HepG2 (cell line): Measurements from ENCODE around the gene SLC25A22. TPM values are rescaled to one million over a fixed set of nuclear protein-coding genes. Genes with fewer than 3 reads are reported as not detected.

Experiments used
- ATAC-seq: fragments of 200-7000 bp; cut with Tn5 transposase; 3 replicates; pipeline ENCODE4 v1.9.1; 2020; ENCODE audit warnings: mild to moderate bottlenecking, moderate library complexity
- BruUV-seq: library from RNA; stranded (reverse); fragments of 400-500 nt; replicated peaks from 2 replicates; lab custom pipeline; 2021; lab: Mats Ljungman, UMichigan
- CTCF ChIA-PET: fragments of 300-600 bp; formaldehyde crosslinking; extraction: SDS; loops from one replicate; lab custom pipeline; 2021; ENCODE audit warnings: low total read pairs, inconsistent platforms, low intra/inter-chr PET ratio; lab: Yijun Ruan, JAX
- POLR2A ChIA-PET: fragments of 350-600 bp; sonication (Branson Sonifier 250); formaldehyde crosslinking; loops from one replicate; lab custom pipeline; 2020; ENCODE audit warnings: antibody characterized with exemption, inconsistent platforms; lab: Yijun Ruan, JAX
- DNase-seq: peaks from one replicate; pipeline ENCODE4 v3.0.0-alpha.2; 2015; ENCODE audit warnings: low spot score
- FAIRE-seq: peaks from 3 replicates; lab custom pipeline; 2011; peaks lifted over from hg19 to GRCh38; lab: Jason Lieb, UNC
- H2AFZ ChIP-seq: one replicate; pipeline ENCODE4 v1.6.1; 2011; ENCODE audit warnings: low read length, inconsistent platforms
- H3K27ac ChIP-seq: fragments of 300-600 bp; 3 replicates; pipeline ENCODE4 v1.8.0; 2011; ENCODE audit warnings: mixed run types, mild to moderate bottlenecking, mixed read lengths, low read length, inconsistent platforms; ENCODE audit not compliant: insufficient read depth; ENCODE audit errors: extremely low read length
- H3K27me3 ChIP-seq, 2 experiments: fragments of 200-600 bp in 1 of 2; 2 replicates in 1 of 2; 3 replicates in 1 of 2; pipeline versions ENCODE4 v1.6.0 to v1.8.0; 2011; ENCODE audit warnings: low read length in 2 of 2, mild to moderate bottlenecking in 2 of 2, moderate library complexity in 2 of 2, inconsistent platforms in 1 of 2; ENCODE audit not compliant: insufficient read depth in 2 of 2, control insufficient read depth in 1 of 2
- H3K36me3 ChIP-seq, 2 experiments: fragments of 200-600 bp in 1 of 2; replicated peaks in 1 of 2; 2 replicates in 1 of 2; 3 replicates in 1 of 2; pipeline versions ENCODE4 v1.5.1 to v1.8.0; 2011; ENCODE audit warnings: low read length in 2 of 2, inconsistent platforms in 1 of 2; ENCODE audit not compliant: insufficient read depth in 2 of 2, control insufficient read depth in 1 of 2
- H3K4me1 ChIP-seq: 2 replicates; pipeline ENCODE4 v1.5.1; 2012; ENCODE audit warnings: low read length, inconsistent platforms; ENCODE audit not compliant: insufficient read depth
- H3K4me2 ChIP-seq: 2 replicates; pipeline ENCODE4 v1.6.0; 2011; ENCODE audit warnings: low read depth, low read length, inconsistent platforms
- H3K4me3 ChIP-seq, 3 experiments: fragments of 200-600 bp in 1 of 3; sonication (generic), shearing (Covaris generic) in 1 of 3; replicated peaks in 1 of 3; 2 replicates each; pipeline ENCODE4 v1.5.1; 2011 to 2016; ENCODE audit warnings: low read length in 3 of 3, inconsistent platforms in 2 of 3, low read depth in 2 of 3, mild to moderate bottlenecking in 2 of 3, control low read depth in 1 of 3, mixed read lengths in 1 of 3; ENCODE audit not compliant: insufficient read depth in 1 of 3
- H3K79me2 ChIP-seq: one replicate; pipeline ENCODE4 v1.6.1; 2011; ENCODE audit warnings: low read length, inconsistent platforms; ENCODE audit not compliant: insufficient read depth
- H3K9ac ChIP-seq: 2 replicates; pipeline ENCODE4 v1.6.0; 2011; ENCODE audit warnings: mild to moderate bottlenecking, low read depth, low read length, inconsistent platforms; ENCODE audit not compliant: insufficient read depth
- H3K9me3 ChIP-seq: 2 replicates; pipeline ENCODE4 v1.5.1; 2012; ENCODE audit warnings: mild to moderate bottlenecking, low read length
- H4K20me1 ChIP-seq: 2 replicates; pipeline ENCODE4 v1.6.0; 2011; ENCODE audit warnings: inconsistent platforms, mild to moderate bottlenecking, low read length, moderate library complexity; ENCODE audit not compliant: insufficient read depth
- IKZF1 ChIP-seq: fragments of 450-650 bp; IDR thresholded peaks from 2 replicates; pipeline ENCODE4 v1.7.1; 2016
- ISX ChIP-seq: sonication (generic); formaldehyde crosslinking; conservative IDR thresholded peaks from 2 replicates; pipeline ENCODE4 v1.5.0; 2020; ENCODE audit warnings: missing genetic modification reagents
- MIER2 ChIP-seq: IDR thresholded peaks from 2 replicates; pipeline ENCODE4 v1.6.1; 2016; ENCODE audit warnings: missing biosample characterization, missing genetic modification reagents
- MIXL1 ChIP-seq: IDR thresholded peaks from 2 replicates; pipeline ENCODE4 v1.6.1; 2016
- MYNN ChIP-seq: sonication (generic); formaldehyde crosslinking; IDR thresholded peaks from 2 replicates; pipeline ENCODE4 v1.4.0; 2020; ENCODE audit warnings: mild to moderate bottlenecking, low read depth, missing genetic modification reagents
- NFYC ChIP-seq: IDR thresholded peaks from 2 replicates; pipeline ENCODE4 v1.6.1; 2016; ENCODE audit warnings: missing genetic modification reagents, missing compliant biosample characterization
- RBAK ChIP-seq: sonication (generic); formaldehyde crosslinking; IDR thresholded peaks from 2 replicates; pipeline ENCODE4 v1.5.1; 2020; ENCODE audit warnings: mild to moderate bottlenecking, missing genetic modification reagents
- RBM39 ChIP-seq: fragments of 200-400 bp; formaldehyde crosslinking; IDR thresholded peaks from one replicate; pipeline ENCODE4 v1.6.1; 2018; ENCODE audit warnings: antibody characterized with exemption, mild to moderate bottlenecking, low read depth, low read length; ENCODE audit not compliant: poor library complexity, severe bottlenecking
- RFX1 ChIP-seq: fragments of 450-650 bp; IDR thresholded peaks from 2 replicates; pipeline ENCODE4 v1.6.1; 2017
- SIN3B ChIP-seq: fragments of 150-350 bp; IDR thresholded peaks from 2 replicates; pipeline ENCODE4 v1.6.1; 2014; ENCODE audit warnings: low read length
- SOX13 ChIP-seq, 3 experiments: fragments of 450-650 bp in 1 of 3; sonication (generic) in 1 of 3; formaldehyde crosslinking in 1 of 3; IDR thresholded peaks in 2 of 3; conservative IDR thresholded peaks in 1 of 3; 2 replicates each; pipeline versions ENCODE4 v1.5.0 to v1.6.1; 2016 to 2020; ENCODE audit warnings: antibody characterized with exemption in 1 of 3, mild to moderate bottlenecking in 1 of 3, missing compliant biosample characterization in 1 of 3, missing genetic modification reagents in 1 of 3, moderate library complexity in 1 of 3
- ZNF143 ChIP-seq: sonication (generic); formaldehyde crosslinking; IDR thresholded peaks from 2 replicates; pipeline ENCODE4 v1.4.0; 2020; ENCODE audit warnings: missing genetic modification reagents
- ZNF20 ChIP-seq: sonication (generic); formaldehyde crosslinking; IDR thresholded peaks from 2 replicates; pipeline ENCODE4 v1.4.0; 2020; ENCODE audit warnings: mild to moderate bottlenecking, moderate library complexity, missing genetic modification reagents
- ZNF205 ChIP-seq: IDR thresholded peaks from 2 replicates; pipeline ENCODE4 v1.6.1; 2018; ENCODE audit warnings: missing biosample characterization, missing genetic modification reagents
- ZNF230 ChIP-seq: sonication (generic); formaldehyde crosslinking; IDR thresholded peaks from 2 replicates; pipeline ENCODE4 v1.4.0; 2020; ENCODE audit warnings: mild to moderate bottlenecking, missing genetic modification reagents
- ZNF30 ChIP-seq: sonication (generic); formaldehyde crosslinking; IDR thresholded peaks from 2 replicates; pipeline ENCODE4 v1.5.0; 2020; ENCODE audit warnings: mild to moderate bottlenecking, missing genetic modification reagents
- ZNF317 ChIP-seq: sonication (generic); formaldehyde crosslinking; IDR thresholded peaks from 2 replicates; pipeline ENCODE4 v1.5.0; 2020; ENCODE audit warnings: mild to moderate bottlenecking, missing genetic modification reagents
- ZNF558 ChIP-seq: sonication (generic); formaldehyde crosslinking; IDR thresholded peaks from 2 replicates; pipeline ENCODE4 v1.9.0; 2022; ENCODE audit warnings: mild to moderate bottlenecking, missing genetic modification reagents, borderline replicate concordance
- ZXDC ChIP-seq: sonication (generic); formaldehyde crosslinking; IDR thresholded peaks from 2 replicates; pipeline ENCODE4 v1.5.0; 2020; ENCODE audit warnings: mild to moderate bottlenecking, missing genetic modification reagents
- WGBS: methylation state at CpG from one replicate; pipeline ENCODE4 v1.1.6; 2017; ENCODE audit warnings: low lambda C conversion rate; 5-methylcytosine and 5-hydroxymethylcytosine counted together
- in situ Hi-C: cut with HindIII; loops from 2 replicates; pipeline ENCODE4 v1.10.0; 2017; ENCODE audit warnings: low pct_unique_long_range_greater_than_20kb; ENCODE audit not compliant: extremely low pct_ligation_motif_present
- intact Hi-C: fragments of 100-400 bp; cut with micrococcal nuclease; formaldehyde crosslinking; loops from one replicate; pipeline ENCODE4 v1.10.0; 2022; ENCODE audit not compliant: unreplicated experiment
- polyA plus RNA-seq, 8 experiments: library from polyadenylated mRNA; depleted of rRNA in 3 of 8; stranded (reverse) in 7 of 8; unstranded in 1 of 8; fragments of >200 nt; fragmentation: Illumina TruSeq in 4 of 8; extraction: Trizol in 4 of 8; gene quantifications; 2 replicates each; pipeline versions ENCODE4 v1.2.1 to v1.2.3, GENCODE V29; 2011 to 2016; ENCODE audit warnings: low read depth in 4 of 8, missing spikeins in 1 of 8, mixed read lengths in 1 of 8; ENCODE audit not compliant: insufficient read depth in 1 of 8
- total RNA-seq, 5 experiments: library from RNA; depleted of rRNA; stranded (reverse); fragments of >200 nt; fragmentation: Illumina TruSeq; extraction: Trizol; gene quantifications; 2 replicates each; pipeline ENCODE4 v1.2.3, GENCODE V29; 2016; ENCODE audit warnings: low read depth in 1 of 5
- TF ChIP-seq, protein P1 (sequence below): sonication (generic); formaldehyde crosslinking; IDR thresholded peaks from 2 replicates; pipeline ENCODE4 v1.5.0; 2020; ENCODE audit warnings: missing genetic modification reagents

Gene SLC25A22
- total and polyA plus RNA-seq, 2 of the 13 experiments (the other 11 are each of a cell fraction or from before 2014, with no cell fraction given), result 12.4 to 19.2 TPM

- H3K27ac ChIP-seq, result peak overlapping the region; percentile 92
- WGBS, result 44% methylated on average over 3 of the region's 11 CpGs
- peaks cover 20% of the 10 kb centered on the region for H4K20me1 ChIP-seq
- ChIA-PET POLR2A (interaction anchor here (1.6 to 9.2 kb wide), 10 partner anchors 8 to 245 kb away, joined by 8 to 264 read pairs (median 24); partner anchors contain the start of genes CD151, CRACR2B, EPS8L2 and PHRF1), CTCF (no interaction called here)
- in situ Hi-C loops (no loop called here), intact Hi-C loops (no loop called here)
- FAIRE-seq (peak; percentile 8), DNase-seq (peak; percentile 70), ATAC-seq (peak; percentile 32)
- H3K27me3 ChIP-seq, result no peaks in the 10 kb centered on the region; a peak in 1 of 5 replicates
- peaks cover 8 to 22% of the 10 kb centered on the region in 2 experiments; a peak in 4 of 5 replicates for H3K36me3 ChIP-seq
- peak overlapping the region; percentile 98 for H3K4me2 ChIP-seq
- no peak overlapping the region for H2AFZ ChIP-seq
- BruUV-seq, result no TSS peak
- H3K4me1 ChIP-seq, result peaks cover 35% of the 10 kb centered on the region
- H3K4me3 ChIP-seq, result peak overlapping the region; percentile 80 to 98 (median 94)
- peak overlapping the region; percentile 92 for H3K9ac ChIP-seq
- H3K9me3 ChIP-seq, result no peaks in the 10 kb centered on the region
- peaks cover 20% of the 10 kb centered on the region for H3K79me2 ChIP-seq
- no peak for TF ChIP-seq RFX1
- TF ChIP-seq IKZF1, result no peak
- TF ChIP-seq SOX13 (IDR thresholded peaks at IDR 0.05), result no peak
- TF ChIP-seq SOX13 (CRISPR knock-in tag; conservative IDR thresholded peaks at IDR 0.05 in 1 of 2, IDR thresholded peaks at IDR 0.05 in 1 of 2), result no peak
- TF ChIP-seq, protein P1, sequence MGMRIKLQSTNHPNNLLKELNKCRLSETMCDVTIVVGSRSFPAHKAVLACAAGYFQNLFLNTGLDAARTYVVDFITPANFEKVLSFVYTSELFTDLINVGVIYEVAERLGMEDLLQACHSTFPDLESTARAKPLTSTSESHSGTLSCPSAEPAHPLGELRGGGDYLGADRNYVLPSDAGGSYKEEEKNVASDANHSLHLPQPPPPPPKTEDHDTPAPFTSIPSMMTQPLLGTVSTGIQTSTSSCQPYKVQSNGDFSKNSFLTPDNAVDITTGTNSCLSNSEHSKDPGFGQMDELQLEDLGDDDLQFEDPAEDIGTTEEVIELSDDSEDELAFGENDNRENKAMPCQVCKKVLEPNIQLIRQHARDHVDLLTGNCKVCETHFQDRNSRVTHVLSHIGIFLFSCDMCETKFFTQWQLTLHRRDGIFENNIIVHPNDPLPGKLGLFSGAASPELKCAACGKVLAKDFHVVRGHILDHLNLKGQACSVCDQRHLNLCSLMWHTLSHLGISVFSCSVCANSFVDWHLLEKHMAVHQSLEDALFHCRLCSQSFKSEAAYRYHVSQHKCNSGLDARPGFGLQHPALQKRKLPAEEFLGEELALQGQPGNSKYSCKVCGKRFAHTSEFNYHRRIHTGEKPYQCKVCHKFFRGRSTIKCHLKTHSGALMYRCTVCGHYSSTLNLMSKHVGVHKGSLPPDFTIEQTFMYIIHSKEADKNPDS (CRISPR knock-in tag), result no peak
- TF ChIP-seq ZNF20 (CRISPR knock-in tag), result no peak
- no peak for TF ChIP-seq RBM39
- TF ChIP-seq ZNF230 (CRISPR knock-in tag), result no peak
- TF ChIP-seq RBAK, result no peak
- no peak for TF ChIP-seq ZNF317 (CRISPR knock-in tag)
- no peak for TF ChIP-seq ZXDC
- no peak for TF ChIP-seq ZNF30 (CRISPR knock-in tag)
- no peak for TF ChIP-seq SIN3B
- TF ChIP-seq ZNF143 (CRISPR knock-in tag), result no peak
- no peak for TF ChIP-seq ISX (CRISPR knock-in tag)
- TF ChIP-seq MYNN (CRISPR knock-in tag), result no peak
- no peak for TF ChIP-seq MIXL1
- TF ChIP-seq MIER2 (CRISPR knock-in tag), result no peak
- no peak for TF ChIP-seq ZNF205 (CRISPR knock-in tag)
- TF ChIP-seq ZNF558 (CRISPR knock-in tag), result no peak
- TF ChIP-seq NFYC (CRISPR knock-in tag), result no peak
These were observed 22.8 kb upstream of the SLC25A22 start for GRCh38 chr11:820655-821511.
